K562 (cell line): ENCODE measurements around the gene ZMYM4. TPM values are rescaled to one million over a fixed set of nuclear protein-coding genes. Genes with fewer than 3 reads are reported as not detected.
A peak's percentile ranks its signal among the peaks of the same experiment; 100 is the strongest.

Experiments used
- CEBPB ChIP-seq: fragments of 450-650 bp; IDR thresholded peaks from 2 replicates; pipeline ENCODE4 v1.6.1; 2016; ENCODE audit warnings: missing genetic modification characterization, missing compliant biosample characterization
- CHD4 ChIP-seq: fragments of 200-600 bp; sonication (generic); IDR thresholded peaks from 3 replicates; pipeline ENCODE4 v1.6.1; 2012; ENCODE audit warnings: low read depth, mild to moderate bottlenecking, mixed read lengths, low read length, inconsistent platforms; ENCODE audit not compliant: insufficient read depth, insufficient replicate concordance, poor library complexity, severe bottlenecking
- CTCFL ChIP-seq: IDR thresholded peaks from 2 replicates; pipeline ENCODE4 v1.6.1; 2011; ENCODE audit warnings: borderline replicate concordance, low read depth, mild to moderate bottlenecking, moderate library complexity, low read length; ENCODE audit not compliant: insufficient read depth, poor library complexity, severe bottlenecking
- DDX20 ChIP-seq: fragments of 450-650 bp; IDR thresholded peaks from 2 replicates; pipeline ENCODE4 v1.6.1; 2016; ENCODE audit warnings: missing genetic modification characterization, low read depth, mild to moderate bottlenecking, missing compliant biosample characterization, moderate library complexity
- ETV6 ChIP-seq, 3 experiments: fragments of 150-350 bp in 1 of 3; sonication (generic) in 1 of 3; formaldehyde crosslinking in 1 of 3; IDR thresholded peaks; 2 replicates each; pipeline versions ENCODE4 v1.6.1 to v1.8.0; 2014 to 2022; ENCODE audit warnings: borderline replicate concordance in 2 of 3, low read depth in 2 of 3, antibody characterized with exemption in 1 of 3, low read length in 1 of 3, mild to moderate bottlenecking in 1 of 3, missing genetic modification reagents in 1 of 3
- FOXA3 ChIP-seq, 2 experiments: fragments of 450-650 bp in 1 of 2; sonication (generic) in 1 of 2; formaldehyde crosslinking; IDR thresholded peaks in 1 of 2; conservative IDR thresholded peaks in 1 of 2; 2 replicates each; pipeline versions ENCODE4 v1.4.0 to v1.8.0; 2020 to 2022; ENCODE audit warnings: mild to moderate bottlenecking in 2 of 2, missing genetic modification reagents in 1 of 2
- GABPB2 ChIP-seq: fragments of 250-450 bp; sonication (Bioruptor Pico); conservative IDR thresholded peaks from 2 replicates; pipeline ENCODE4 v1.5.1; 2021; ENCODE audit warnings: mild to moderate bottlenecking
- JUN ChIP-seq, 2 experiments: sonication (generic) in 1 of 2; formaldehyde crosslinking in 1 of 2; IDR thresholded peaks; 2 replicates each; pipeline versions ENCODE4 v1.6.1 to v1.8.0; 2012 to 2022; ENCODE audit warnings: borderline replicate concordance in 2 of 2, mild to moderate bottlenecking in 2 of 2, improper control_type of control experiment in 1 of 2, low read depth in 1 of 2, low read length in 1 of 2, missing genetic modification reagents in 1 of 2
- KDM4B ChIP-seq, 2 experiments: fragments of 450-650 bp in 1 of 2; sonication (generic) in 1 of 2; IDR thresholded peaks; 2 replicates each; pipeline ENCODE4 v1.6.1; 2016 to 2017; ENCODE audit warnings: borderline replicate concordance in 2 of 2, antibody characterized with exemption in 1 of 2, low read depth in 1 of 2, mild to moderate bottlenecking in 1 of 2
- L3MBTL2 ChIP-seq: fragments of 450-650 bp; IDR thresholded peaks from 2 replicates; pipeline ENCODE4 v1.6.1; 2016; ENCODE audit warnings: mild to moderate bottlenecking, moderate library complexity
- MYNN ChIP-seq, 2 experiments: sonication (generic); formaldehyde crosslinking in 1 of 2; IDR thresholded peaks; 2 replicates each; pipeline versions ENCODE4 v1.5.0 to v1.6.1; 2016 to 2020; ENCODE audit warnings: antibody characterized with exemption in 1 of 2, missing genetic modification reagents in 1 of 2
- POLR3G ChIP-seq: IDR thresholded peaks from 2 replicates; pipeline ENCODE4 v1.6.1; 2011; ENCODE audit not compliant: insufficient read length, insufficient replicate concordance; ENCODE audit errors: extremely low read depth
- RUNX1 ChIP-seq: sonication (generic); IDR thresholded peaks from 2 replicates; pipeline ENCODE4 v1.6.1; 2016; ENCODE audit warnings: antibody characterized with exemption, low read depth
- TCF7 ChIP-seq: sonication (generic); IDR thresholded peaks from 2 replicates; pipeline ENCODE4 v1.6.1; 2016; ENCODE audit warnings: antibody characterized with exemption, borderline replicate concordance
- ZNF175 ChIP-seq: fragments of 200-800 bp; sonication (Bioruptor generic); IDR thresholded peaks from 2 replicates; pipeline ENCODE4 v1.6.1; 2016; ENCODE audit warnings: low read depth, mild to moderate bottlenecking, missing genetic modification characterization, missing compliant biosample characterization
- polyA plus RNA-seq, 8 experiments: library from polyadenylated mRNA; depleted of rRNA in 4 of 8; stranded (reverse) in 5 of 8; unstranded in 3 of 8; fragments of >200 nt; fragmentation: Nextera tagmentation in 2 of 8; fragmentation: Illumina TruSeq in 1 of 8; extraction: Ambion mirVana in 2 of 8; extraction: Trizol in 1 of 8; gene quantifications; 2 replicates each; pipeline versions ENCODE4 v1.2.1 to v1.2.3, GENCODE V29; 2011 to 2014; ENCODE audit warnings: inconsistent platforms in 1 of 8, missing spikeins in 1 of 8
- total RNA-seq, 7 experiments: library from RNA; depleted of rRNA in 6 of 7; stranded (reverse); fragments of >200 nt in 6 of 7; fragmentation: Illumina TruSeq in 2 of 7; extraction: Trizol in 2 of 7; gene quantifications; 2 replicates each; pipeline versions ENCODE4 v1.2.1 to v1.2.3, GENCODE V29; 2011 to 2021; ENCODE audit warnings: low replicate concordance in 1 of 7
- TF ChIP-seq, protein P1 (sequence below), 2 experiments: fragments of 450-650 bp in 1 of 2; IDR thresholded peaks; 2 replicates each; pipeline ENCODE4 v1.6.1; 2011 to 2017; ENCODE audit warnings: low read depth in 2 of 2, antibody characterized with exemption in 1 of 2, borderline replicate concordance in 1 of 2, low read length in 1 of 2, mild to moderate bottlenecking in 1 of 2, mixed read lengths in 1 of 2; ENCODE audit not compliant: control insufficient read depth in 1 of 2

Gene ZMYM4
- total and polyA plus RNA-seq, 9 of the 15 experiments (the other 6 are each of a cell fraction or from before 2014, with no cell fraction given): 15.2 to 77.2 (median 63.3) TPM

GRCh38 chr1:35269989-35270289 is 1.4 kb downstream of the ZMYM4 start (continued):
- TF ChIP-seq ZNF175 (CRISPR knock-in tag) (no peak), FOXA3 (CRISPR knock-in tag; conservative IDR thresholded peaks at IDR 0.05 in 1 of 2, IDR thresholded peaks at IDR 0.05 in 1 of 2) (no peak), CTCFL (no peak), CEBPB (tag) (peak; percentile 78), MYNN (IDR thresholded peaks at IDR 0.05) (no peak), MYNN (CRISPR knock-in tag; IDR thresholded peaks at IDR 0.05) (no peak), KDM4B (IDR thresholded peaks at IDR 0.05; ENCODE audit: borderline replicate concordance in 2 of 2, low read depth in 1 of 2) (no peak), TCF7 (no peak), POLR3G (no peak), JUN (IDR thresholded peaks at IDR 0.05; ENCODE audit: borderline replicate concordance, low read depth, low read length) (no peak), JUN (CRISPR knock-in tag; IDR thresholded peaks at IDR 0.05; ENCODE audit: borderline replicate concordance) (no peak), RUNX1 (no peak), ETV6 (IDR thresholded peaks at IDR 0.05; ENCODE audit: borderline replicate concordance in 1 of 2, low read depth in 2 of 2, low read length in 1 of 2) (no peak), ETV6 (CRISPR knock-in tag; IDR thresholded peaks at IDR 0.05; ENCODE audit: borderline replicate concordance) (no peak), GABPB2 (CRISPR knock-in tag) (no peak), L3MBTL2 (no peak), CHD4 (peak; percentile 11), DDX20 (tag) (no peak)
- TF ChIP-seq, protein P1, sequence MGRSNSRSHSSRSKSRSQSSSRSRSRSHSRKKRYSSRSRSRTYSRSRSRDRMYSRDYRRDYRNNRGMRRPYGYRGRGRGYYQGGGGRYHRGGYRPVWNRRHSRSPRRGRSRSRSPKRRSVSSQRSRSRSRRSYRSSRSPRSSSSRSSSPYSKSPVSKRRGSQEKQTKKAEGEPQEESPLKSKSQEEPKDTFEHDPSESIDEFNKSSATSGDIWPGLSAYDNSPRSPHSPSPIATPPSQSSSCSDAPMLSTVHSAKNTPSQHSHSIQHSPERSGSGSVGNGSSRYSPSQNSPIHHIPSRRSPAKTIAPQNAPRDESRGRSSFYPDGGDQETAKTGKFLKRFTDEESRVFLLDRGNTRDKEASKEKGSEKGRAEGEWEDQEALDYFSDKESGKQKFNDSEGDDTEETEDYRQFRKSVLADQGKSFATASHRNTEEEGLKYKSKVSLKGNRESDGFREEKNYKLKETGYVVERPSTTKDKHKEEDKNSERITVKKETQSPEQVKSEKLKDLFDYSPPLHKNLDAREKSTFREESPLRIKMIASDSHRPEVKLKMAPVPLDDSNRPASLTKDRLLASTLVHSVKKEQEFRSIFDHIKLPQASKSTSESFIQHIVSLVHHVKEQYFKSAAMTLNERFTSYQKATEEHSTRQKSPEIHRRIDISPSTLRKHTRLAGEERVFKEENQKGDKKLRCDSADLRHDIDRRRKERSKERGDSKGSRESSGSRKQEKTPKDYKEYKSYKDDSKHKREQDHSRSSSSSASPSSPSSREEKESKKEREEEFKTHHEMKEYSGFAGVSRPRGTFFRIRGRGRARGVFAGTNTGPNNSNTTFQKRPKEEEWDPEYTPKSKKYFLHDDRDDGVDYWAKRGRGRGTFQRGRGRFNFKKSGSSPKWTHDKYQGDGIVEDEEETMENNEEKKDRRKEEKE (IDR thresholded peaks at IDR 0.05; ENCODE audit: borderline replicate concordance in 1 of 2, control insufficient read depth in 1 of 2, low read depth in 2 of 2, low read length in 1 of 2): no peak
